Uterus (tissue), 4 donors: ENCODE data around the gene SAMD10. TPM values are rescaled to one million over a fixed set of nuclear protein-coding genes. Genes with fewer than 3 reads are reported as not detected.

Experiments used
- DNase-seq, 2 donors: peaks; one replicate each; pipeline ENCODE4 v3.0.0-alpha.2; 2019 to 2020
- H3K27ac ChIP-seq, 2 donors: fragments of 200-600 bp; sonication (generic); 1 replicate in 1 of 2; 2 replicates in 1 of 2; pipeline ENCODE4 v1.5.1; 2016 to 2018
- H3K27me3 ChIP-seq, 2 donors: fragments of 200-600 bp; sonication (generic); one replicate each; pipeline ENCODE4 v1.5.1; 2018 to 2019; ENCODE audit warnings: control low read depth in 1 of 2
- H3K36me3 ChIP-seq, 2 donors: fragments of 200-600 bp; sonication (generic); one replicate each; pipeline ENCODE4 v1.5.1; 2019; ENCODE audit warnings: control low read depth in 1 of 2
- H3K4me1 ChIP-seq, 2 donors: fragments of 200-600 bp; sonication (generic); one replicate each; pipeline ENCODE4 v1.5.1; 2018 to 2019; ENCODE audit warnings: control low read depth in 1 of 2
- H3K4me3 ChIP-seq, 2 donors: fragments of 200-600 bp; sonication (generic); 1 replicate in 1 of 2; 2 replicates in 1 of 2; pipeline ENCODE4 v1.5.1; 2018 to 2019; ENCODE audit warnings: mild to moderate bottlenecking in 1 of 2
- H3K9me3 ChIP-seq, 2 donors: fragments of 200-600 bp; sonication (generic); one replicate each; pipeline ENCODE4 v1.5.1; 2019; ENCODE audit warnings: control low read depth in 1 of 2
- POLR2A ChIP-seq, 2 donors: fragments of 450-650 bp; IDR thresholded peaks; one replicate each; pipeline ENCODE4 v1.6.1; 2016; ENCODE audit warnings: antibody characterized with exemption in 2 of 2, mild to moderate bottlenecking in 1 of 2, moderate library complexity in 1 of 2
- intact Hi-C: fragments of 100-400 bp; cut with DNase I; formaldehyde crosslinking; loops from one replicate; pipeline ENCODE4 v1.15.1; 2023; ENCODE audit warnings: low total_unique reads
- total RNA-seq, 4 donors: library from RNA; depleted of rRNA in 3 of 4; stranded (reverse); fragments of >200 nt in 3 of 4; gene quantifications; one replicate each; pipeline versions ENCODE4 v1.1.0 to v1.2.4, GENCODE V29; 2014 to 2023
- TF ChIP-seq, protein P1 (sequence below), 4 experiments: fragments of 200-600 bp in 2 of 4; fragments of 450-650 bp in 2 of 4; sonication (generic) in 2 of 4; IDR thresholded peaks; one replicate each; pipeline ENCODE4 v1.5.1; 2016 to 2019; ENCODE audit warnings: antibody characterized with exemption in 4 of 4, mild to moderate bottlenecking in 2 of 4, moderate library complexity in 1 of 4
- donor health status: DM: yes; HTN: yes; CAD: no.

Gene SAMD10
- total RNA-seq, 4 donors from 2014 or later, result 0.83 to 7.6 (median 1.2) TPM; not detected in 1

- TF ChIP-seq, protein P1, sequence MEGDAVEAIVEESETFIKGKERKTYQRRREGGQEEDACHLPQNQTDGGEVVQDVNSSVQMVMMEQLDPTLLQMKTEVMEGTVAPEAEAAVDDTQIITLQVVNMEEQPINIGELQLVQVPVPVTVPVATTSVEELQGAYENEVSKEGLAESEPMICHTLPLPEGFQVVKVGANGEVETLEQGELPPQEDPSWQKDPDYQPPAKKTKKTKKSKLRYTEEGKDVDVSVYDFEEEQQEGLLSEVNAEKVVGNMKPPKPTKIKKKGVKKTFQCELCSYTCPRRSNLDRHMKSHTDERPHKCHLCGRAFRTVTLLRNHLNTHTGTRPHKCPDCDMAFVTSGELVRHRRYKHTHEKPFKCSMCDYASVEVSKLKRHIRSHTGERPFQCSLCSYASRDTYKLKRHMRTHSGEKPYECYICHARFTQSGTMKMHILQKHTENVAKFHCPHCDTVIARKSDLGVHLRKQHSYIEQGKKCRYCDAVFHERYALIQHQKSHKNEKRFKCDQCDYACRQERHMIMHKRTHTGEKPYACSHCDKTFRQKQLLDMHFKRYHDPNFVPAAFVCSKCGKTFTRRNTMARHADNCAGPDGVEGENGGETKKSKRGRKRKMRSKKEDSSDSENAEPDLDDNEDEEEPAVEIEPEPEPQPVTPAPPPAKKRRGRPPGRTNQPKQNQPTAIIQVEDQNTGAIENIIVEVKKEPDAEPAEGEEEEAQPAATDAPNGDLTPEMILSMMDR (IDR thresholded peaks at IDR 0.05), result no peak
- TF ChIP-seq POLR2A (IDR thresholded peaks at IDR 0.05), result no peak
- Histone ChIP-seq H3K27me3 (no peaks in the 10 kb centered on the region), H3K4me3 (peak overlapping the region in 1 of 2 donors; percentile 16), H3K9me3 (no peaks in the 10 kb centered on the region), H3K27ac (peak overlapping the region; percentile 89 to 98), H3K4me1 (peaks cover 4 to 38% of the 10 kb centered on the region in 2 donors), H3K36me3 (no peaks in the 10 kb centered on the region)
- peak in 1 of 2 donors; percentile 43 for DNase-seq
- intact Hi-C loops, result no loop called here
These were observed 31.6 kb downstream of the SAMD10 start for GRCh38 chr20:63947638-63948456.

- DNase-seq, result no peak
- peaks cover 4 to 33% of the 10 kb centered on the region in 2 donors for H3K4me1 ChIP-seq
- no peaks in the 10 kb centered on the region for H3K36me3 ChIP-seq
- TF ChIP-seq, protein P1 (IDR thresholded peaks at IDR 0.05), result no peak
- TF ChIP-seq POLR2A (IDR thresholded peaks at IDR 0.05), result no peak
- no peaks in the 10 kb centered on the region for H3K27me3 ChIP-seq
- H3K27ac ChIP-seq, result peak overlapping the region; percentile 89 to 98
- no peaks in the 10 kb centered on the region for H3K9me3 ChIP-seq
- intact Hi-C loops, result no loop called here
- no peak overlapping the region for H3K4me3 ChIP-seq
These were observed 32.3 kb downstream of the SAMD10 start for GRCh38 chr20:63946986-63947637.

GRCh38 chr20:63945921-63946920, 33.2 kb downstream of the SAMD10 start:
- no peaks in the 10 kb centered on the region for H3K36me3 ChIP-seq
- H3K4me3 ChIP-seq, result no peak overlapping the region
- H3K27me3 ChIP-seq, result no peaks in the 10 kb centered on the region
- no peak overlapping the region for H3K27ac ChIP-seq
- intact Hi-C loops, result no loop called here
- H3K9me3 ChIP-seq, result no peaks in the 10 kb centered on the region
- H3K4me1 ChIP-seq, result peaks cover 4 to 26% of the 10 kb centered on the region in 2 donors
- DNase-seq, result no peak
- TF ChIP-seq POLR2A (IDR thresholded peaks at IDR 0.05), result no peak
- TF ChIP-seq, protein P1 (IDR thresholded peaks at IDR 0.05), result no peak

DNA sequence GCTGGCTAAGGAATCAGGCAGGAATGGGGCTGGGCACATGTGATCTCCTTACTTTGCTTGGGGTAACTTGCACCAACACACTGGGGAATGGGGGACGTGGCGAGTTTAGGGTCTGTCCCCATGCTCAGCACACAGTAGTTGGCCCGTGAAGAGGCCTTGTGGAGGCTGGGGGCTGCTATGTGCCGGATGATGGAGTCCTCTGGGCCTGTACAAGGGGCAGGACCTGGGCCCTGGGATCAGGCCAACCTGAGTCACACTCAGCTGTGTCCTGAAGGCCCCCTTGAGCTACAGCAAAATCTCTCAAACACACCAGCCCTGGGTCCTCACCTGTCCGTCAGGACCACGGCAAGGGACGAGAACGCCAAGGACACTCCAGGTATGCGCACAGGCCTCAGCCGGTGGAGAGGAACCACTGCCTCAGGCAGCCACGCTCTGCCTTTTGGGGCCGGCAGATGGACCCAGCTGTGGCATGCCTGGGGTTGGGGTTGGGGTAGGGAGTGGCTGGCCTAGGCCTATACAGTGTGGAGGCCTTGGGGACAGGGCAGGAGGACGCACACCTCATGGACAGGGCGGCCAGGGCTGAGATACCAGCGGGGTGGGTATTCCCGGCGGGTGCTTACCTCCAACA, 34.3 kb downstream of the SAMD10 start:
- Histone ChIP-seq H3K4me3 (no peak overlapping the region), H3K9me3 (no peaks in the 10 kb centered on the region), H3K4me1 (peaks cover 4 to 15% of the 10 kb centered on the region in 2 donors), H3K27me3 (no peaks in the 10 kb centered on the region), H3K36me3 (no peaks in the 10 kb centered on the region), H3K27ac (no peak overlapping the region)
- intact Hi-C loops, result no loop called here
- TF ChIP-seq, protein P1 (IDR thresholded peaks at IDR 0.05), result no peak
- TF ChIP-seq POLR2A (IDR thresholded peaks at IDR 0.05), result no peak
- no peak for DNase-seq
